ENCODE data around the gene C11orf58.
A peak's percentile ranks its signal among the peaks of the same experiment; 100 is the strongest.

The C11orf58 gene

GRCh38 chr11:16805938-16806337, 67.5 kb downstream of the C11orf58 start:
- DNase-seq, result peak; percentile 77

- peak; percentile 60 for DNase-seq
Measured at GRCh38 chr11:16806791-16807190, 68.3 kb downstream of the C11orf58 start.

DNA sequence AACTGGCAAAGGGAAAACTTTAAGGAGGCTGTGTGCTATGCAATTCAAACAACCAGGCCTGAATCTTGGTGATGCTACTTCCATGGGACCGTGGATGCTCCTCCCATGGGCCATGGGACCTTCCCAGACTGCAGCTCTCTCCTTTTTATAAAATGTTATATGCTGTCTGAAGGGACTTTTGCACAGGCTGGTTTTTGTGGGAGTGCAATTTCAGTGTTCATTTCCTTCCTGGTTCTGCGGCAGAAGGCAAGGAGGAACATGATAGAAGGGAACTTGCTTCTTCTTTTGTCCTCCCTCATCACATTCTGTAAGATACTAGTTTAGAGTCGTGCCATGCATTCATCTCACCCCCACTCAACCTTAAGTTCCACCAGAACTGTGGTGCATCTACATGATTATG, 68.9 kb downstream of the C11orf58 start:
- no peak for DNase-seq

Measured in eye (tissue), 1 donor.